T47D (cell line): ENCODE results near the gene CYS1.

Experiments
- DNase-seq, 2 experiments: peaks; one replicate each; pipeline versions ENCODE4 v3.0.0 to v3.0.0-alpha.2; 2011 to 2012; ENCODE audit warnings: low read depth in 1 of 2, low spot score in 1 of 2
- JUND ChIP-seq: IDR thresholded peaks from 2 replicates; pipeline ENCODE4 v1.6.1; 2012; ENCODE audit warnings: low read depth
- in situ Hi-C: cut with HindIII; loops from 2 replicates; pipeline ENCODE4 v1.10.0; 2016; ENCODE audit warnings: low sequenced_read_pairs, low pct_unique_long_range_greater_than_20kb

The CYS1 gene

DNA sequence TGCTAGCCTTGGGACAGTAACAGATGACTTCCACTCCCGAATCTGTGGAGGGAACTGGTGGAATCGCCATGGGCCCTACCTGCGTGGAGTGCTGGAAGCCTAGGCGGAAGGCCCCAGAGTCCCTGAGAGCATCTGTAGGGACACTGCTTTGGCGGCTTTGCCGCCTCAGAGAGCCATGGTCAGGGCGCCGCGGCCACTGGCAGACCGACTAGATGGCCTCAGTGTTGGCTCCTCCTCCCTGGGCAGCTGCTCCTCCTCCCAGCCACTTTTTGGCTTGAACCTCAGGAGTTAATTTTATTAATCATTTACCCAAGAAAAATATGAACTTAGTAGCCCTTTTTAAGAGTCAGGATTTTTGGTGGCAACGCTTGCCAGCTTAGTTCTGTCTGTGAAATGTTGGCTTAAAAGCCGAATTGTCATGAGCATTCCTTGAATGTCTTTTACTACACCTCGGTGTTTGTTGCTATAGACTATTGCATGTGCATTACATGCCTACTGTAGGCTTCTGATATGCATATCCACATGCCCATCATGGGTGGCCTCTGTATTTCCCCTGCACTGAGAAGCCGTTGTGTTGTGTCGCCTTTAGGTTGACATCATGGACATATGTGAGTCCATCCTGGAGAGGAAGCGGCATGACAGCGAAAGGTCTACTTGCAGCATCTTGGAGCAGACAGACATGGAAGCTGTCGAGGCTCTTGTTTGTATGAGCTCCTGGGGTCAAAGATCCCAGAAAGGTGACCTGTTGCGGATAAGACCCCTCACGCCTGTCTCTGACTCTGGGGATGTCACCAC lies 34.5 kb downstream of the CYS1 start:
- in situ Hi-C loops = no loop called here
- no peak for TF ChIP-seq JUND
- DNase-seq = no peak

DNA sequence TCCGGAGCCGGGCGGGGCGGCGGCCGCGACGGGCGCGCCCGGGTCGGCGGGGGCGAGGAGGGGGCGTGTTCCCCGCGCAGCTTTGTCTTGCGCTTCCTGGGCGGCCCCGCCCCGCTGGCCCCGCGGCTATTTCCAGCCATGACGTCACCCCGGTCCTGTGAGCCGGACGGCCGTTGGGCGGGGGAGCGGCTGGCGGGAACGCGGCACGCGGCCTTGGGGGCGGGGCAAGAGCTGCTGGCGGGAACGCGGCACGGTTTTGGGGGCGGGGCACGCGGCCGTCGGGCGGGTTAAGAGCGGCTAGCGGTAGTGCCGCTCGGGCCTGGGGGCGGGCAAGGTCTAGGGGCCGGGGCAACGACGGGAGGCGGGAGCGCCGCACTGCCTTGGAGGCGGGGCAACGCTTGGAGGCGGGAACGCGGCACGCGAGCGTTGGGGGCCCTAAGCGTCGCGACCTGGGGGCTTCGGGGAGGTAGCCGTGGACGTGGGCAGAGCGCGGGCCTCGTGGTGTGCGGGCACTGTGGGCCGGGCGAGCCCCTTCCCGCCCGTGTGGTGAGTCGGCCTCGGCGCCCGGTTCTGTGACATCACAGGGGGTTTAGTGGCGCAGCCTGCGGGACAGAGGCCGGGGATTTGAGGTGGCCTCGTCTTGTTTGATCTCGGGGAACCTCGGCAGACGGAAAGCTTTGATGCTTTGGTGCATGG lies 36.2 kb downstream of the CYS1 start:
- TF ChIP-seq JUND = no peak
- peak; percentile 87 to 95 for DNase-seq
- in situ Hi-C loops = no loop called here

DNA sequence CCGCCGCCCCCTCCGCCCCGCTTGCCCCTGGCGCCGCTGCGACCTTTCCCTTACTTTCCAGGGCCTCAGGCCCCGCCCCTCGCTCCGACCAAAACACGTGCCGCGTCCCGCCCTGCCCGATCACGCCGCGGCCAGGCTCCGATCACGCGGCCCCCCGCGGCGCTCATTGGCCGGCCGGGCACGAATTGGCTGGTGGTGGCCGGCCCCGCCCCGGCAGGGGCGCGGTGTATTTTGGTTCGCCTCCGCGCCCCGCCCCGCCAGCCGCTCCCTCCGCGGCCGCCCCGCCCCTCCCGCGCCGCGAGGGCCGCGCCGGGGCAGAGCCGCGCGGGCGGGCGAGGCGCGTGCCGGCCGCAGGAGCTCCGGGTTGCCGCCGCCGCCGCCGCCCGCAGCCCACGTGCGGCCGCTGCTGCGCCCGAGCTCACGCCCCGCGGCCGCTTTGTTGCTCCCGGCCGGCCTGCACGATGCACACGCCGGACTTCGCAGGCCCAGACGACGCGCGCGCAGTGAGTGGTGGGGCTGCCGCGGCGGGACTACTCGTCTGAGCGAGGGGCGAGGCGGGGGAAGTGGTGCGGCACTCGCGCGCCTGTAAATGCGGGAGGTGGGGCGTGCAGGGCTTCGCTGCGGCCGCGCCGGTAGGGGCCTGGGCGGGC lies 36.8 kb downstream of the CYS1 start, which contains the start of gene KLF11:
Gene KLF11, plus strand, starts transcription at position 295 of the 650 bp plus-strand sequence. Its CDS starts 167 bp downstream, at position 462.
- TF ChIP-seq JUND = no peak
- in situ Hi-C loops = no loop called here
- DNase-seq = peak; percentile 92 to 93

DNA sequence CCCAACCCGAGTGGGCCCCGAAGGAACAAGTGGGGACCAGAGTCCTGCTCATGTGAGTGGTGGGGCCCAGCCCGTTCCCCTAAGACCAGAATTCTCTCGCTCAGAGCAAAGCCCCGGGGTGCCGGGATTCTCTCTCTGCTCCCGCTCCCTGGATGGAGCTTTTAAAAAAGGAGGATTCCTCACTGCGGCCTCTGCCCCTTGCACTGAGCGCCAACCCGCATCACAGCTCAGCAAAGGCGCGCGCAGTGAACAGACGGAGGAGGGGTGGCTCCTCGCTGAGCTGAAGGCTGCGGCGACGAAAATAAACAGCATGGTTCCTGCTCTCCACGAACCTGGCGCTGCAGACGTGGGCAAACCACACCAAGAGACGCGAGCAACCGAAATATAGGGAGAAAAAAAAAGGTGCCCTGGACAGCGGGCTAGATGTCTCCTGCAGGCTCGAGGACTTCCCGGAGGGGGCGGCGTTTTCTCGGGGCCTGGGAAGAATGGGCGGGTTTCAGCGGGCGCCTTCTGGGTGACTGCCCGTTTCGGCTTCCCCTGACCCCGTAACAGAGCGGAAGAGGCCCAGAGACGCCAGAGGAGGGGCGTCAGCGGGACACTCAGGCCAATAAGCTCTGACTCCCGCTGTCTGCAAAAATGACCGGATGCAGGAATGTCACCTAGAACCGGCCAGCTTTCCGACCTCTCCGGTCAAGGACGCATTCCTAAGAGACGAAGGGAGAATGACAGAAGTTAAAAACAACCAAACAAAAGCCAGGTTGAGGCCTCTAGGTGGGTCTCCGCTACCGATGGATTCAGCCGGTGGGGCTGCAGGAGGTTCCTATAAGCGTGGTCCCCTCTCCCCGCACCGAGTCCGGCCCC lies 37.7 kb downstream of the CYS1 start:
- no peak for TF ChIP-seq JUND
- DNase-seq = peak in 1 of 2 experiments; percentile 26
- in situ Hi-C loops = no loop called here

- DNase-seq = no peak
- in situ Hi-C loops = no loop called here
- no peak for TF ChIP-seq JUND
These were observed 38.5 kb downstream of the CYS1 start for GRCh38 chr2:10041711-10042110.

DNA sequence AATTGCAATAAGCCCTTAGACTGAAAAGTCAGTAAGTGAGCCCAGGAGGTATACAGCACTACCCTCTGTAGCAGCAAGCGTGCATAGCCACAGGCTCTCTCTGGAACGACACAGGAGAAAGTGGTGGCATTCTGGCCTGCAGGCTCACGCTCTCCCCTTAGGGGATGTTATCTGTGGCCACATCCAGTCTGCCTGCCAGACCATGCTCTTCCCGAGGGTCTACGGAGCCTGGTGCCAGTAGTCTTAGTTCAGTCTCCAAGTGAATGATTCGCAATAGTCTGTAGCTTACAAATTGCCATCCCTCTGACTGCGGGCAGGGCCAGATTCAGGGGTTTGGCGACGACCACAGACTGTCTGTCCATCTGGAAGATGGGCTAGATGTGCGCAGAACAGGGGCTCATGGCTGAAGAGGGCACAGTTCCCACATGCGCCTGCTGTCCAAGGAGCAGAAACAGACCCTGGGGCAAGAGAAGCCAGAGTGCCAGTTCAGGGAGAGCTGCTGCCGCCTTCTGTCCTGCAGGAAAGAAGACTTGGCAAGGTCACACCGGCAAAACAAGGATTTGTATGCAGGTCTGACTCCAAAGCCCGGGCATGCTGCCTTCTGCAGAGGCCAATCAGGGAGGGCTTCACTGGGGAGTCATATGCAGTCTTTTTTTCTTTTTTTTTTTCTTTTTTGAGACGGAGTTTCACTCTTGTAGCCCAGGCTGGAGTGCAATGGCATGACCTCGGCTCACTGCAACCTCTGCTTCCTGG lies 40.4 kb downstream of the CYS1 start:
- in situ Hi-C loops = no loop called here
- peak; percentile 82 for DNase-seq
- no peak for TF ChIP-seq JUND

- no peak for DNase-seq
- no peak for TF ChIP-seq JUND
- in situ Hi-C loops = no loop called here
These were observed 41.5 kb downstream of the CYS1 start for GRCh38 chr2:10038716-10039115.

DNA sequence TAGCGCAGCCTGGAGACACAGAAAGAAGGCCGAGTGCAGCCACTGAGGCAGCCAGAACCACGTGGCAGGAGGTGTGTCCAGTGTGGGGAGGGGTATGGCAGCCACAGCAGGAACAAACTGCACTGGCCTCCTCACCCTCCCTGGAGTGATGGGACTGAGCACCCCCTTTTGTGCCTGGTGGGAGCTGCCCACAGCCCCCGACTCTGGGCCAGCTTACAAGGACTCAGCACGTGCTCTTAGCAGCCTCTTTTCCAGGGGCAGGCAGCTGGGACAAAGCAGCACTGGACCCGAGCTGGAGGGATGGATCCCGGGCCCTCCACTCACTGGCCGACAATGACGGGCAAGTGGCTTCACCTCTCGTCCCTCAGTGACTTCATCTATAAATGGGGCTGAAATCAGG lies 42.1 kb downstream of the CYS1 start:
- in situ Hi-C loops = no loop called here
- TF ChIP-seq JUND = no peak

DNA sequence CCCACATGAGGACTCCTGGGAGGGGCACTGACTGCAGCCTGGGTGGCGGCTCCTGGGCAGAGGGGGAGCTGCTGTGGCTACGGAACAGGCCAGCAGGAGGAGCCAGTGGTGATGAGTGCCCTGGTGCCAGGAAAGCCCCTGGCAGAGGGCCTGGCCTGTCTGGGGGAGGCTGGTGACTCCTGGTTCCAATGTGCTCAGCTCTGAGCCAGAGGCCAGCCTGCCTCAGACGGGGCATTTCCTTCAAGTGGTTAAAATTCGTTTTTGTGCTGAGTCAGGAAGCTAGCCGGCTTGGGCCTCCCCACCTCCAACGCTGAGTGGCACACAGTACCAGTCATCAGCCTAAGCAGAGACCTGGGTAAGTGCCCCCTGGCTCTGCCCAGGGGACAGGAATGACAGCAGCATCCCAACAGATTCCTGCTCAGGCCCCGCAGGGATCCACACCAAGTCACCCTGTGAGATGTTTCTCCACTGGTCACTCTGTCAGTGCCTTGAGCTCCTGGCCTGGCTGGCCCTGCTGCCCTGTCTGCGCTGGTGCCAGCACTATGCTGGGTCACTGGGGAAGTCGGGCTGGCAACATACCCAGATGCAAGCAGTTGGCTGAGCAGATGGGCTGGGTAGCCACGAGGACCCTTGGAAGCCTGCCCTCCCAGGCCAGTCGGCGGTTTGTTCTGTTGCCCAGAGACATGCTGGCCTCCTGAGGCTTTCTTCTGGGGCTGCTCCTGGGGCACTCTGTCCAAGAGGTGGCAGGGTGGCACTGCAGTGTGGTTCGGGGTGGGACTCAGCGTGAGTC lies 43.9 kb downstream of the CYS1 start:
- TF ChIP-seq JUND = no peak
- in situ Hi-C loops = no loop called here
- peak in 1 of 2 experiments; percentile 20 for DNase-seq

More for the DNA sequence above, 42.1 kb downstream of the CYS1 start:
- no peak for DNase-seq

DNA sequence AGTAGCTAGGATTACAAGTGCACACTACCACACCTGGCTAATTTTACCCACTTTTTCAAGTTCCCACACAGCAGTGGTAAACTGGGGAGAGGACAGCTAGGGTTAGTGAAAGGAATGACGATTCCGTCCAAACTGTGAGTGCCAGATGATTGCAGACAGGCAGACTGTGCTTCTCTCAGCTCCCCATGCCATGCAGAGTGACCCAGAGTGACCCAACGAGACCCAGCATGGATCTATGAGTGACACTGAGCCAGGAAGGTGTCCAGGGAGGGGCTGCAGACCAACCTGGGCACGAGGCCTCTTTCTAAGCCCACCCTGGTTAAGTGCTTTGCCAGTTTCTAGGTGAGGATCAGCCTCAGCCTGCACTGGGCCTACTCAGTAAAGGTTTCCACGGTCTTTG lies 44.6 kb downstream of the CYS1 start:
- in situ Hi-C loops = no loop called here
- TF ChIP-seq JUND = no peak
- DNase-seq = no peak

- DNase-seq = no peak
- in situ Hi-C loops = no loop called here
- TF ChIP-seq JUND = no peak
These were observed 45.2 kb downstream of the CYS1 start for GRCh38 chr2:10035053-10035422.
